HepG2 (cell line): ENCODE data around the gene SYNGR1. TPM values are rescaled to one million over a fixed set of nuclear protein-coding genes. Genes with fewer than 3 reads are reported as not detected.
A peak's percentile ranks its signal among the peaks of the same experiment; 100 is the strongest.

ENCODE experiments used
- AGO1 ChIP-seq: fragments of 200-400 bp; formaldehyde crosslinking; IDR thresholded peaks from 2 replicates; pipeline ENCODE4 v1.6.1; 2017; ENCODE audit warnings: mild to moderate bottlenecking, low read depth, low read length, moderate library complexity; ENCODE audit not compliant: poor library complexity, severe bottlenecking
- ATF1 ChIP-seq: IDR thresholded peaks from 2 replicates; pipeline ENCODE4 v1.6.1; 2016; ENCODE audit warnings: mild to moderate bottlenecking, control low read depth
- GABPB1 ChIP-seq: IDR thresholded peaks from 2 replicates; pipeline ENCODE4 v1.6.1; 2016; ENCODE audit warnings: mild to moderate bottlenecking, missing genetic modification reagents, moderate library complexity, missing compliant biosample characterization
- HDAC2 ChIP-seq: sonication (generic); formaldehyde crosslinking; IDR thresholded peaks from 2 replicates; pipeline ENCODE4 v1.4.0; 2020; ENCODE audit warnings: missing genetic modification reagents
- HOXD1 ChIP-seq: sonication (generic); formaldehyde crosslinking; IDR thresholded peaks from 2 replicates; pipeline ENCODE4 v1.5.0; 2020; ENCODE audit warnings: missing genetic modification reagents
- KDM2A ChIP-seq: sonication (generic); formaldehyde crosslinking; IDR thresholded peaks from 2 replicates; pipeline ENCODE4 v1.4.0; 2020; ENCODE audit warnings: low read depth, missing genetic modification reagents, borderline replicate concordance
- MEIS1 ChIP-seq: sonication (generic); formaldehyde crosslinking; IDR thresholded peaks from 2 replicates; pipeline ENCODE4 v1.9.0; 2021; ENCODE audit warnings: mild to moderate bottlenecking, missing genetic modification reagents, moderate library complexity, borderline replicate concordance
- NFYC ChIP-seq: IDR thresholded peaks from 2 replicates; pipeline ENCODE4 v1.6.1; 2016; ENCODE audit warnings: missing genetic modification reagents, missing compliant biosample characterization
- NR2C2 ChIP-seq: sonication (generic); formaldehyde crosslinking; IDR thresholded peaks from 2 replicates; pipeline ENCODE4 v1.4.0; 2020; ENCODE audit warnings: missing genetic modification reagents, mild to moderate bottlenecking, moderate library complexity, borderline replicate concordance
- RXRB ChIP-seq: IDR thresholded peaks from 2 replicates; pipeline ENCODE4 v1.6.1; 2016; ENCODE audit warnings: borderline replicate concordance, missing genetic modification reagents, missing compliant biosample characterization
- SAP130 ChIP-seq: IDR thresholded peaks from 2 replicates; pipeline ENCODE4 v1.6.1; 2016; ENCODE audit warnings: low read depth
- SKI ChIP-seq: fragments of 450-650 bp; IDR thresholded peaks from one replicate; pipeline ENCODE4 v1.6.1; 2018; ENCODE audit warnings: mild to moderate bottlenecking; ENCODE audit not compliant: partially characterized antibody
- SMC3 ChIP-seq: IDR thresholded peaks from 2 replicates; pipeline ENCODE4 v1.6.1; 2011; ENCODE audit warnings: low read length, improper control_type of control experiment
- SP1 ChIP-seq, 2 experiments: fragments of 450-650 bp in 1 of 2; sonication (generic) in 1 of 2; formaldehyde crosslinking in 1 of 2; IDR thresholded peaks; 2 replicates each; pipeline versions ENCODE4 v1.4.0 to v1.6.1; 2016 to 2020; ENCODE audit warnings: missing genetic modification reagents in 1 of 2
- SP2 ChIP-seq: sonication (generic); formaldehyde crosslinking; IDR thresholded peaks from 2 replicates; pipeline ENCODE4 v1.5.1; 2020; ENCODE audit warnings: mild to moderate bottlenecking, missing genetic modification reagents
- SP5 ChIP-seq: IDR thresholded peaks from 2 replicates; pipeline ENCODE4 v1.6.1; 2016; ENCODE audit warnings: low read depth, borderline replicate concordance
- U2AF1 ChIP-seq: fragments of 200-400 bp; formaldehyde crosslinking; optimal IDR thresholded peaks from 2 replicates; pipeline ENCODE3; 2017; ENCODE audit warnings: mild to moderate bottlenecking, low read depth, low read length
- ZNF121 ChIP-seq: sonication (generic); formaldehyde crosslinking; IDR thresholded peaks from 2 replicates; pipeline ENCODE4 v1.5.0; 2020; ENCODE audit warnings: mild to moderate bottlenecking, missing genetic modification reagents
- ZNF230 ChIP-seq: sonication (generic); formaldehyde crosslinking; IDR thresholded peaks from 2 replicates; pipeline ENCODE4 v1.4.0; 2020; ENCODE audit warnings: mild to moderate bottlenecking, missing genetic modification reagents
- ZNF235 ChIP-seq: sonication (generic); formaldehyde crosslinking; IDR thresholded peaks from 2 replicates; pipeline ENCODE4 v1.8.1; 2023; ENCODE audit warnings: mild to moderate bottlenecking, missing genetic modification reagents, borderline replicate concordance
- ZNF674 ChIP-seq: sonication (generic); formaldehyde crosslinking; IDR thresholded peaks from 2 replicates; pipeline ENCODE4 v1.5.0; 2020; ENCODE audit warnings: low read depth, mild to moderate bottlenecking, missing genetic modification reagents
- ZNF761 ChIP-seq: sonication (generic); formaldehyde crosslinking; conservative IDR thresholded peaks from 2 replicates; pipeline ENCODE4 v1.4.0; 2020; ENCODE audit warnings: mild to moderate bottlenecking, missing genetic modification reagents
- polyA plus RNA-seq, 8 experiments: library from polyadenylated mRNA; depleted of rRNA in 3 of 8; stranded (reverse) in 7 of 8; unstranded in 1 of 8; fragments of >200 nt; fragmentation: Illumina TruSeq in 4 of 8; extraction: Trizol in 4 of 8; gene quantifications; 2 replicates each; pipeline versions ENCODE4 v1.2.1 to v1.2.3, GENCODE V29; 2011 to 2016; ENCODE audit warnings: low read depth in 4 of 8, missing spikeins in 1 of 8, mixed read lengths in 1 of 8; ENCODE audit not compliant: insufficient read depth in 1 of 8
- total RNA-seq, 5 experiments: library from RNA; depleted of rRNA; stranded (reverse); fragments of >200 nt; fragmentation: Illumina TruSeq; extraction: Trizol; gene quantifications; 2 replicates each; pipeline ENCODE4 v1.2.3, GENCODE V29; 2016; ENCODE audit warnings: low read depth in 1 of 5
- TF ChIP-seq, protein P1 (sequence below): sonication (generic); formaldehyde crosslinking; IDR thresholded peaks from 2 replicates; pipeline ENCODE4 v1.4.0; 2020; ENCODE audit warnings: mild to moderate bottlenecking, missing genetic modification reagents
- TF ChIP-seq, protein P2 (sequence below): sonication (generic); formaldehyde crosslinking; IDR thresholded peaks from 2 replicates; pipeline ENCODE4 v1.9.0; 2021; ENCODE audit warnings: missing genetic modification reagents, borderline replicate concordance
- TF ChIP-seq, protein P3 (sequence below): sonication (generic); formaldehyde crosslinking; IDR thresholded peaks from 2 replicates; pipeline ENCODE4 v1.5.1; 2020; ENCODE audit warnings: mild to moderate bottlenecking, missing genetic modification reagents, borderline replicate concordance

Gene SYNGR1
- total and polyA plus RNA-seq, 2 of the 13 experiments (the other 11 are each of a cell fraction or from before 2014, with no cell fraction given), result 0.27 to 2.7 TPM

DNA sequence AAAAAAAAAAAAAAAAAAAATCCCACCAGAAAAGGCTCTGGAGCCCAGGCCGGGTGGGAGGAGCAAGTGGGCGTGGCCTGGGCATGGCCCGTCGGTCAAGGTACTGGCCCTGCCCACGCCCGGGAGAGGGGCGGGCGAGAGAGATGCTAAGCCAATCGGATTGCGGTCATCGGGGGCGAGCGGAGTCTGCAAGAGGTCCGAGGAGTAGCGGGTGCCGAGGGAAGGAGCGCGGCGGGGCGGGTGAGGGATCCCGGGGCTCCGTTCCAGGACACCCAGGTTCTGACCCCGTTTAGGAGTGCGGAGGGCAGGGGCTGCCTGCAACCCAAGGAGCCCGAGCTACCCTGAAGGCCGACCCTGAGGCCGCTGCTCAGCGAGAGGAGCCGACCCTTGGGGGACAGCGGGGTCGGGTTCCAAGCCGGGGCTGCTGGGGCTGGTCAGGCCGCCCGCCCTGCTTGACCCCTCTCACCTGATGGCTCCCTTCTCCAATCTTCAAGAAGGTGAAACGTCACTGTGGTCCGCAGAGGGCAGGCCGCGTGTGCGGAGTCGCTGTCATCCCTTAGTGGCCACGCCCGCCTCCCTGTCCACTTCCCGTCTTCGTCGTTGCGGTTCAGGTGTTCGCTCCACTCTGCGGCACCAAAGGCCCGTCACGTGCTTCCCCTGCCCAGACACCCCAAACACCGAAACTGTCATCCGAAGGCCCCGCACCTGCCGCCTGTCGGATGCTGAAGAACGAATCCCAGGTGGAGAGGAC lies 38.6 kb downstream of the SYNGR1 start (continued):
- no peak for TF ChIP-seq SP1 (IDR thresholded peaks at IDR 0.05)
- peak; percentile 56; the same call in 1 of the 2 replicates for TF ChIP-seq SP1 (CRISPR knock-in tag; IDR thresholded peaks at IDR 0.05)
- TF ChIP-seq AGO1, result no peak
- TF ChIP-seq GABPB1 (CRISPR knock-in tag), result peak; percentile 44; the same call in 1 of the 2 replicates
- TF ChIP-seq NFYC (CRISPR knock-in tag), result peak; percentile 62
- TF ChIP-seq, protein P1, sequence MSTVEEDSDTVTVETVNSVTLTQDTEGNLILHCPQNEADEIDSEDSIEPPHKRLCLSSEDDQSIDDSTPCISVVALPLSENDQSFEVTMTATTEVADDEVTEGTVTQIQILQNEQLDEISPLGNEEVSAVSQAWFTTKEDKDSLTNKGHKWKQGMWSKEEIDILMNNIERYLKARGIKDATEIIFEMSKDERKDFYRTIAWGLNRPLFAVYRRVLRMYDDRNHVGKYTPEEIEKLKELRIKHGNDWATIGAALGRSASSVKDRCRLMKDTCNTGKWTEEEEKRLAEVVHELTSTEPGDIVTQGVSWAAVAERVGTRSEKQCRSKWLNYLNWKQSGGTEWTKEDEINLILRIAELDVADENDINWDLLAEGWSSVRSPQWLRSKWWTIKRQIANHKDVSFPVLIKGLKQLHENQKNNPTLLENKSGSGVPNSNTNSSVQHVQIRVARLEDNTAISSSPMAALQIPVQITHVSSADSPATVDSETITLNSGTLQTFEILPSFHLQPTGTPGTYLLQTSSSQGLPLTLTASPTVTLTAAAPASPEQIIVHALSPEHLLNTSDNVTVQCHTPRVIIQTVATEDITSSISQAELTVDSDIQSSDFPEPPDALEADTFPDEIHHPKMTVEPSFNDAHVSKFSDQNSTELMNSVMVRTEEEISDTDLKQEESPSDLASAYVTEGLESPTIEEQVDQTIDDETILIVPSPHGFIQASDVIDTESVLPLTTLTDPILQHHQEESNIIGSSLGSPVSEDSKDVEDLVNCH (CRISPR knock-in tag), result no peak
- TF ChIP-seq SAP130 (CRISPR knock-in tag), result peak; percentile 24; the same call in 1 of the 2 replicates
- no peak for TF ChIP-seq ZNF761 (CRISPR knock-in tag)
- TF ChIP-seq HOXD1 (CRISPR knock-in tag), result no peak
- TF ChIP-seq KDM2A (CRISPR knock-in tag), result no peak; the same call in 1 of the 2 replicates
- TF ChIP-seq ZNF121 (CRISPR knock-in tag), result no peak
- TF ChIP-seq HDAC2, result 0 out of 2 replicates have a peak, but pooled peaks have one; percentile 16
- TF ChIP-seq RXRB (CRISPR knock-in tag), result no peak
- no peak for TF ChIP-seq MEIS1 (CRISPR knock-in tag)
- TF ChIP-seq, protein P2, sequence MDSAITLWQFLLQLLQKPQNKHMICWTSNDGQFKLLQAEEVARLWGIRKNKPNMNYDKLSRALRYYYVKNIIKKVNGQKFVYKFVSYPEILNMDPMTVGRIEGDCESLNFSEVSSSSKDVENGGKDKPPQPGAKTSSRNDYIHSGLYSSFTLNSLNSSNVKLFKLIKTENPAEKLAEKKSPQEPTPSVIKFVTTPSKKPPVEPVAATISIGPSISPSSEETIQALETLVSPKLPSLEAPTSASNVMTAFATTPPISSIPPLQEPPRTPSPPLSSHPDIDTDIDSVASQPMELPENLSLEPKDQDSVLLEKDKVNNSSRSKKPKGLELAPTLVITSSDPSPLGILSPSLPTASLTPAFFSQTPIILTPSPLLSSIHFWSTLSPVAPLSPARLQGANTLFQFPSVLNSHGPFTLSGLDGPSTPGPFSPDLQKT, result no peak
- TF ChIP-seq SP5 (CRISPR knock-in tag), result peak; percentile 43; the same call in 1 of the 2 replicates
- no peak for TF ChIP-seq ZNF235 (CRISPR knock-in tag)
- TF ChIP-seq SMC3, result no peak
- no peak for TF ChIP-seq U2AF1
- TF ChIP-seq SP2 (CRISPR knock-in tag), result peak; percentile 66; the same call in 1 of the 2 replicates
- no peak for TF ChIP-seq ZNF674
- TF ChIP-seq SKI, result no peak
- TF ChIP-seq, protein P3, sequence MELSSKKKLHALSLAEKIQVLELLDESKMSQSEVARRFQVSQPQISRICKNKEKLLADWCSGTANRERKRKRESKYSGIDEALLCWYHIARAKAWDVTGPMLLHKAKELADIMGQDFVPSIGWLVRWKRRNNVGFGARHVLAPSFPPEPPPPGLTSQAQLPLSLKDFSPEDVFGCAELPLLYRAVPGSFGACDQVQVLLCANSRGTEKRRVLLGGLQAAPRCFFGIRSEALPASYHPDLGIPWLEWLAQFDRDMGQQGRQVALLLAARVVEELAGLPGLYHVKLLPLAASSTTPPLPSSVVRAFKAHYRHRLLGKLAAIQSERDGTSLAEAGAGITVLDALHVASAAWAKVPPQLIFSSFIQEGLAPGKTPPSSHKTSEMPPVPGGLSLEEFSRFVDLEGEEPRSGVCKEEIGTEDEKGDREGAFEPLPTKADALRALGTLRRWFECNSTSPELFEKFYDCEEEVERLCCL (CRISPR knock-in tag), result no peak
- TF ChIP-seq NR2C2 (CRISPR knock-in tag), result no peak
- no peak for TF ChIP-seq ZNF230 (CRISPR knock-in tag)
- no peak for TF ChIP-seq ATF1 (CRISPR knock-in tag)
